ENCODE data around the gene MYH10. TPM values are rescaled to one million over a fixed set of nuclear protein-coding genes. Genes with fewer than 3 reads are reported as not detected.
A peak's percentile ranks its signal among the peaks of the same experiment; 100 is the strongest.

MYH10 gene
- total RNA-seq, 1 donor from 2014 or later: 378 TPM

- H3K4me3 ChIP-seq: peak overlapping the region; percentile 68 to 90
- intact Hi-C loops (cut with DNase I): loop anchor here (1.0 to 5.0 kb wide), 6 partner anchors 19 to 117 kb away; no protein-coding TSS in a partner anchor
- H3K36me3 ChIP-seq: no peaks in the 10 kb centered on the region
- DNase-seq (ENCODE audit: low spot score in 2 of 2): peak in 1 of 2 donors; percentile 66
- TF ChIP-seq CTCF (IDR thresholded peaks at IDR 0.05): no peak
- peaks cover 0 to 9% of the 10 kb centered on the region in 2 donors for H3K4me1 ChIP-seq
- no peaks in the 10 kb centered on the region for H3K9me3 ChIP-seq
- peak overlapping the region; percentile 93 to 98 for H3K27ac ChIP-seq
- no peaks in the 10 kb centered on the region for H3K27me3 ChIP-seq
Measured at GRCh38 chr17:8629371-8630226, 926 bp downstream of the MYH10 start.

GRCh38 chr17:8628609-8629169, 1.8 kb downstream of the MYH10 start:
- Histone ChIP-seq H3K27ac (peak overlapping the region; percentile 93 to 98), H3K27me3 (no peaks in the 10 kb centered on the region), H3K36me3 (no peaks in the 10 kb centered on the region), H3K4me3 (peak overlapping the region; percentile 68 to 90), H3K4me1 (peaks cover 0 to 13% of the 10 kb centered on the region in 2 donors), H3K9me3 (no peaks in the 10 kb centered on the region)
- no peak for TF ChIP-seq CTCF (IDR thresholded peaks at IDR 0.05)
- intact Hi-C loops (cut with DNase I): loop anchor here (2.0 kb wide), 1 partner anchor 50 kb away; no protein-coding TSS in a partner anchor
- DNase-seq (ENCODE audit: low spot score in 2 of 2): no peak

GRCh38 chr17:8628172-8628571, 2.4 kb downstream of the MYH10 start:
- intact Hi-C loops (cut with DNase I): loop anchor here (2.0 kb wide), 1 partner anchor 49 kb away; no protein-coding TSS in a partner anchor
- Histone ChIP-seq H3K27ac (peak overlapping the region; percentile 93 to 98), H3K4me3 (peak overlapping the region; percentile 68 to 90), H3K27me3 (no peaks in the 10 kb centered on the region), H3K4me1 (peaks cover 0 to 15% of the 10 kb centered on the region in 2 donors), H3K9me3 (no peaks in the 10 kb centered on the region), H3K36me3 (no peaks in the 10 kb centered on the region)
- no peak for TF ChIP-seq CTCF (IDR thresholded peaks at IDR 0.05)
- no peak for DNase-seq (ENCODE audit: low spot score in 2 of 2)

- Histone ChIP-seq H3K4me1 (peaks cover 7 to 34% of the 10 kb centered on the region in 2 donors), H3K27ac (peak overlapping the region; percentile 93 to 98), H3K27me3 (no peaks in the 10 kb centered on the region), H3K36me3 (peaks cover 12 to 28% of the 10 kb centered on the region in 2 donors), H3K4me3 (peak overlapping the region; percentile 24 to 90), H3K9me3 (no peaks in the 10 kb centered on the region)
- intact Hi-C loops (cut with DNase I): loop anchor here (5.0 kb wide), 2 partner anchors 36 to 151 kb away; no protein-coding TSS in a partner anchor
- DNase-seq (ENCODE audit: low spot score in 2 of 2): no peak
- TF ChIP-seq CTCF (IDR thresholded peaks at IDR 0.05): no peak
Measured at GRCh38 chr17:8623591-8623990, 6.9 kb downstream of the MYH10 start.

- peak overlapping the region; percentile 24 to 90 for H3K4me3 ChIP-seq
- H3K27me3 ChIP-seq: no peaks in the 10 kb centered on the region
- intact Hi-C loops (cut with DNase I): loop anchor here (5.0 kb wide), 2 partner anchors 35 to 150 kb away; no protein-coding TSS in a partner anchor
- peak overlapping the region; percentile 93 to 98 for H3K27ac ChIP-seq
- peaks cover 12 to 32% of the 10 kb centered on the region in 2 donors for H3K36me3 ChIP-seq
- DNase-seq (ENCODE audit: low spot score in 2 of 2): no peak
- peaks cover 7 to 38% of the 10 kb centered on the region in 2 donors for H3K4me1 ChIP-seq
- H3K9me3 ChIP-seq: no peaks in the 10 kb centered on the region
- no peak for TF ChIP-seq CTCF (IDR thresholded peaks at IDR 0.05)
Measured at GRCh38 chr17:8622191-8622590, 8.3 kb downstream of the MYH10 start.
